ENCODE results near the gene PRKRIP1. TPM values are rescaled to one million over a fixed set of nuclear protein-coding genes. Genes with fewer than 3 reads are reported as not detected.
"Not testable (repeated sequence)": the region's sequence is repeated elsewhere in the genome, so short reads cannot be mapped to it uniquely, and the experiment has no call there.

PRKRIP1 gene, protein sequence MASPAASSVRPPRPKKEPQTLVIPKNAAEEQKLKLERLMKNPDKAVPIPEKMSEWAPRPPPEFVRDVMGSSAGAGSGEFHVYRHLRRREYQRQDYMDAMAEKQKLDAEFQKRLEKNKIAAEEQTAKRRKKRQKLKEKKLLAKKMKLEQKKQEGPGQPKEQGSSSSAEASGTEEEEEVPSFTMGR
- total RNA-seq: 47.7 TPM
- polyA plus RNA-seq: 10 to 100 TPM; 12.3 to 15.5 (median 14.8) TPM

DNA sequence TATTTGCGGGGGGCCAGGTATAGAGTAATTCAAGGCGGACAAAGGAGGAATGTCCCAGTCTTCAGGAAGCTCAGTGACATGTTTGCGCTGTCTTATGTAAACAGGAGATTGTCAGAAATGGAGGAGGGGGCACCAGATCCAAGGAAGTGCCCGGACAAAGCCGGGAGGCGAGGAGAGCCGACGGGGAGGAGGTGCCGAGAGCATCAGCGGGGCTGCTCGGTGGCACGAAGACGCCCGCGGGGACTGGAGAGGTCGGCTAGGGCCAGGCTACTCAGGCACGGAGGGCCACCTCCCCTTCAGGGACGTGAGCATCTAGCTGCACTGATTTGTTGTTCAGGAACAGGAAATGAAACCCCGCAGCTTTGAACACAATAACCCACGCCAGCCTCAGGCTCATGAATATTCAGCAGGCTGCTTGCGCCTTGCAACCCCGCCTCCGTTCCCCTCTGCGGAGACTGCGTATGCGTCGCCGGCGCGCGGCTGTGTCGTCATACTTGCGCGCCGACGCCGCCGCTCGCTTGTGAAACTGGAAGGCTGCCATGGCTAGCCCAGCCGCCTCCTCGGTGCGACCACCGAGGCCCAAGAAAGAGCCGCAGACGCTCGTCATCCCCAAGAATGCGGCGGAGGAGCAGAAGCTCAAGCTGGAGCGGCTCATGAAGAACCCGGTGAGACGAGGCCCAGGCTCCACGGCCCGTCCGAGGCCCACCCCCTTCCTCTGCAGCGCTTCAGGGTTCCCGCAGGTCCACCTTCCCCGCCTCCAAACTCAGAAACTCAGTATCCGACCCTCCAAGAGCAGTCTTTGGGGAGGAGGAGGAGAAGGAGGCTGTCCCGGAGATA lies at the start of gene PRKRIP1:
Gene PRKRIP1 (plus strand): TSS at position 491 of the 837 bp plus-strand sequence. CDS start 49 bp downstream, at position 540.
- H3K36me3 Mint-ChIP-seq: peaks cover 10% of the 10 kb centered on the region
- peak within 1 kb of the TSS; percentile 85 for H3K27ac ChIP-seq (ENCODE audit: insufficient read depth, low read length, poor library complexity, severe bottlenecking)
- H3K4me1 ChIP-seq (ENCODE audit: control insufficient read depth, insufficient read depth, low read length, poor library complexity, severe bottlenecking): peaks cover 18% of the 10 kb centered on the region
- peak within 1 kb of the TSS; percentile 94 to 98 (median 96) for H3K27ac Mint-ChIP-seq
- peak; percentile 88 to 97 (median 91) for DNase-seq
- ATAC-seq (ENCODE audit: low read depth in 2 of 2): peak; percentile 97 to 98
- H3K4me1 Mint-ChIP-seq: peaks cover 9 to 29% (median 17%) of the 10 kb centered on the region in 4 donors
- H3K27me3 ChIP-seq (ENCODE audit: control insufficient read depth, insufficient read depth, low read length): no peaks in the 10 kb centered on the region
- no peaks in the 10 kb centered on the region for H3K9me3 ChIP-seq (ENCODE audit: control insufficient read depth in 2 of 2, low read length in 2 of 2)
- H3K4me3 Mint-ChIP-seq: peak within 1 kb of the TSS; percentile 91 to 99 (median 98)
- no peaks in the 10 kb centered on the region for H3K27me3 Mint-ChIP-seq
- H3K4me3 ChIP-seq (ENCODE audit: low read depth, low read length): peak within 1 kb of the TSS; percentile 97
- no peaks in the 10 kb centered on the region for H3K9me3 Mint-ChIP-seq
- peaks cover 22% of the 10 kb centered on the region for H3K36me3 ChIP-seq (ENCODE audit: control insufficient read depth, insufficient read depth, low read length)

DNA sequence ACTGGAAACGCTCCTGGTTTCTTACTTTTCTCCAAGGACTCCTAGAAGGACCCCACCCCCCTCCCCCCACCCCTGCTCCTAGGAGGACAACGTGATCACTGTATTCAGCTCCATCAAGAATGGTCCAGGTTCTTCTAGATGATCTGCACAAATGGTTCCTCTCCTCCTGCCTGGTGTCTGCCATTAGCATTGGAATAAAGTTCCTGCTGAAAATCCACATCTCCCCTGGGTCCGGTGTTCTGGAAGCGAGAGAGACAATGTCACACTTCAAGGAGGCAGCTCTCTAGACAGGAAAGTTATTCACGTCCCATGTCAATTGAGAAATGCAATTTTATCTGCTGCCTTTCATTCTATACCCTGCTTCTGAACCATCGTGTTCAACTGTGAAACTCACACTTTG lies 49.2 kb upstream of the PRKRIP1 start:
- H3K4me3 Mint-ChIP-seq; H3K4me3 ChIP-seq (ENCODE audit: low read depth, low read length); H3K9me3 ChIP-seq (ENCODE audit: control insufficient read depth in 2 of 2, low read length in 2 of 2); ATAC-seq (ENCODE audit: low read depth in 2 of 2); H3K27me3 ChIP-seq (ENCODE audit: control insufficient read depth, insufficient read depth, low read length); DNase-seq; H3K36me3 Mint-ChIP-seq; H3K36me3 ChIP-seq (ENCODE audit: control insufficient read depth, insufficient read depth, low read length); H3K4me1 Mint-ChIP-seq; H3K4me1 ChIP-seq (ENCODE audit: control insufficient read depth, insufficient read depth, low read length, poor library complexity, severe bottlenecking); H3K27ac ChIP-seq (ENCODE audit: insufficient read depth, low read length, poor library complexity, severe bottlenecking); H3K27ac Mint-ChIP-seq; H3K27me3 Mint-ChIP-seq; H3K9me3 Mint-ChIP-seq: not testable (repeated sequence)

DNA sequence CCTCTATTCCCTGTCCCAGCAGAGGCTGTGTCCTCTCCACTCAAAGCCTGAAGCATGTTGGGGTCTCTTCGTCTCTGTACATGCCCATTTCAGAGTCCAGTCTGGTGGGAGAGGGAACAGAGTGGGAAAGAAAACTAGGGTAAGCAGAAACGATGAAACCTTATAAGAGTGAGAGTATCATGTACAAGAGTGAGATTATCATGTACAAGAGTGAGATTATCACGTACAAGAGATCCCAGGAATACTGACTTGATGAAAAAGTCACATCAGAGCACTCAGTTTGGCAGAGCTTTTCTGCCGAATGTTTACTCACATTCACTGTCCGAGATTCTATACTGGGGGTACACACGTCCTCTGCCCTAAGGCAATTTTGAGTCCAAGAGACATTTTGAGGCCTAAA lies 39.8 kb upstream of the PRKRIP1 start, which contains the start of gene SPDYE6:
Gene SPDYE6 (minus strand): TSS at position 101 of the 400 bp plus-strand sequence. CDS start 421 bp downstream, outside the sequence.
- not testable (repeated sequence) for H3K27me3 Mint-ChIP-seq; H3K9me3 ChIP-seq (ENCODE audit: control insufficient read depth in 2 of 2, low read length in 2 of 2); H3K36me3 Mint-ChIP-seq; H3K27ac Mint-ChIP-seq; H3K27ac ChIP-seq (ENCODE audit: insufficient read depth, low read length, poor library complexity, severe bottlenecking); H3K36me3 ChIP-seq (ENCODE audit: control insufficient read depth, insufficient read depth, low read length); H3K4me3 ChIP-seq (ENCODE audit: low read depth, low read length); DNase-seq; H3K27me3 ChIP-seq (ENCODE audit: control insufficient read depth, insufficient read depth, low read length); ATAC-seq (ENCODE audit: low read depth in 2 of 2); H3K4me1 ChIP-seq (ENCODE audit: control insufficient read depth, insufficient read depth, low read length, poor library complexity, severe bottlenecking); H3K4me1 Mint-ChIP-seq; H3K9me3 Mint-ChIP-seq; H3K4me3 Mint-ChIP-seq

DNA sequence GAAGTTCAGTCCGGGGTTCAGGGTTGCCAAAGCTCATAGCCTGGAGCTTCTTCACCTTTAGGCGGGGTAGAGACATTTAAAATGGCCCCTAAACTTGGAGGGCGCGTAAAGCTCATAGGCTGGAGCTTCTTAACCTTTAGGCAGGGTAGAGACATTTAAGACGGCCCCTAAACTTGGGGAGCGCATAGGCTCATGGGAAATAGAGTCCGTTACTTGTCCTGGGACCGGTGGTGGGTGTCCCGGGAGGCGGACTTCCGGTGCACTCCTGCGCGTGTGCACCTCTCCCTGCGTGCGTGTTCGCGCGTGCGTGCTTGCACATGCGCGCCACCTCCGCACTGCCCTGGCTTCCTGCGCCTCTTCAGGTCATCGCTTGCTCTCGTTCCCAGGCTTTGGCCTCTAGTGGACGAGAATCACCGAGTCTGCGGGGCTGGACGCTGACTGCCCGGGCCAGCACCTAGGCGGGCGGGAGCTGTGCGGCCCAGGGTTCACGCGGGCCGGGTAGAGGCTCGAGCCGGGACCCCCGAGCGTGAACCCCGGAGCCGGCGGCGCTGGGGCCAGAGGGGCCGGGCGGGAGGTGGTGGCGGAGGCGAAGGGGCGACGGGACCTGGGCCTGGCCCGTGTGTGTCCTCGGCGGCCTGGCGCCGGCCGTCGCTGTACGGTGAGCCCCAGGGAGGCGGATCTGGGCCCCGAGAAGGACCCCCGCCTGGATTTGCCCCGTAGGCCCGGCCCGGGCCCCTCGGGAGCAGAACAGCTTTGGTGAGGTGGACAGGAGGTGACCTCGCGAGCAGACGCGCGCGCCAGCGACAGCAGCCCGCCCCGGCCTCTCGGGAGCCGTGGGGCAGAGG lies 32.4 kb upstream of the PRKRIP1 start:
- not testable (repeated sequence) for H3K36me3 Mint-ChIP-seq
- H3K4me3 Mint-ChIP-seq: peak overlapping the region; percentile 92 to 97 (median 94)
- peak; percentile 100 for ATAC-seq (ENCODE audit: low read depth in 2 of 2)

DNA sequence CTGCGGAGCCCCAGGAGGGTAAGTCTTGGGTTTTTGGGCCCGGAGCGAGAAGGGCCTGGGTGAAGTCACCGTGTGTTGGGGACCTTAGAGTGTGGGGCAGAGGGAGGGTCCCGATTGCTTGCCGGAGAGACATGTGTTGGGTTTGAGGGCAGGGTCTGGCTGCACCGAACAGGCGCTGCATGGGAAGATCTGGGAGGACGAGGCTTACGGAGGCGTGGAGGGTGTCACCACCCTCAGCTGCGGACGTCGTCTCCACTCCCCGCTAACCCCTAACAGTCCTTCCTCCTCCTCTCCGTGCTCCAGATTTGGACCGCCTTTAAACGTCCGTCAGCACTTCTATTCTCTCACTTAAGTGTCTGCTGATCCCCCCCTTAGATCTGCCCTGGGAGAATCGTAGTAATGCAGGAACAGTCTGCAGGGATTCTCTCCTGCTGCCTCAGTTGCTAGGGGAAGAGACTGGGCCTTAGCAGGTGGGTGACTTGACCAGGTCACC lies 31.7 kb upstream of the PRKRIP1 start:
- peak overlapping the region; percentile 90 to 97 (median 92) for H3K4me3 Mint-ChIP-seq

More for the DNA sequence above, 32.4 kb upstream of the PRKRIP1 start:
- H3K9me3 ChIP-seq (ENCODE audit: control insufficient read depth in 2 of 2, low read length in 2 of 2); H3K4me1 ChIP-seq (ENCODE audit: control insufficient read depth, insufficient read depth, low read length, poor library complexity, severe bottlenecking); H3K27me3 Mint-ChIP-seq; H3K9me3 Mint-ChIP-seq; H3K27me3 ChIP-seq (ENCODE audit: control insufficient read depth, insufficient read depth, low read length); H3K36me3 ChIP-seq (ENCODE audit: control insufficient read depth, insufficient read depth, low read length): not testable (repeated sequence)
- H3K27ac ChIP-seq (ENCODE audit: insufficient read depth, low read length, poor library complexity, severe bottlenecking): peak overlapping the region; percentile 76
- Mint-ChIP-seq H3K4me1 (peaks cover 2 to 32% (median 9%) of the 10 kb centered on the region in 4 donors), H3K27ac (peak overlapping the region; percentile 52 to 93 (median 91))
- peak overlapping the region; percentile 55 for H3K4me3 ChIP-seq (ENCODE audit: low read depth, low read length)
- peak; percentile 92 to 99 (median 95) for DNase-seq

DNA sequence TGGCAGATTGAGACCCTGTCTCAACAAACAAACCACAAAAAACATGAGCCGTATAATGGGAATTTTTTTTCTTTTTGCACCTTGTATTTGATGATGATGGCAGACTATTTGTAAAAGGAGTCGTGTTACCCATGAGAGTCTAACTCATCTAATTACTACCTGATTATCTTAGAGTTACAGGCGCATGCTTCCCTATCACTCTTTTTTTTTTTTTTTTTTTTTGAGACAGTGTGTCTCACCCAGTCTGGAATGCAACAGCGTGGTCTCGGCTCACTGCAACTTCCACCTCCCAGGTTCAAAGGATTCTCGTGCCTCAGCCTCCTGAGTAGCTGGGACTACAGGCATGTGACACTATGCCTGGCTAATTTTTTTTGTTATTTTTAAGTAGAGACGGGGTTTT lies 30.8 kb upstream of the PRKRIP1 start:
- not testable (repeated sequence) for H3K27ac ChIP-seq (ENCODE audit: insufficient read depth, low read length, poor library complexity, severe bottlenecking)

More for the DNA sequence above, 31.7 kb upstream of the PRKRIP1 start:
- H3K4me1 ChIP-seq (ENCODE audit: control insufficient read depth, insufficient read depth, low read length, poor library complexity, severe bottlenecking); H3K9me3 ChIP-seq (ENCODE audit: control insufficient read depth in 2 of 2, low read length in 2 of 2); H3K36me3 Mint-ChIP-seq; DNase-seq; H3K27me3 ChIP-seq (ENCODE audit: control insufficient read depth, insufficient read depth, low read length); H3K9me3 Mint-ChIP-seq; H3K27me3 Mint-ChIP-seq; ATAC-seq (ENCODE audit: low read depth in 2 of 2); H3K36me3 ChIP-seq (ENCODE audit: control insufficient read depth, insufficient read depth, low read length): not testable (repeated sequence)
- Mint-ChIP-seq H3K27ac (peak overlapping the region; percentile 79 to 95 (median 83)), H3K4me1 (peaks cover 2 to 32% (median 9%) of the 10 kb centered on the region in 4 donors)
- Histone ChIP-seq H3K27ac (ENCODE audit: insufficient read depth, low read length, poor library complexity, severe bottlenecking) (peak overlapping the region; percentile 76), H3K4me3 (ENCODE audit: low read depth, low read length) (peak overlapping the region; percentile 41)

DNA sequence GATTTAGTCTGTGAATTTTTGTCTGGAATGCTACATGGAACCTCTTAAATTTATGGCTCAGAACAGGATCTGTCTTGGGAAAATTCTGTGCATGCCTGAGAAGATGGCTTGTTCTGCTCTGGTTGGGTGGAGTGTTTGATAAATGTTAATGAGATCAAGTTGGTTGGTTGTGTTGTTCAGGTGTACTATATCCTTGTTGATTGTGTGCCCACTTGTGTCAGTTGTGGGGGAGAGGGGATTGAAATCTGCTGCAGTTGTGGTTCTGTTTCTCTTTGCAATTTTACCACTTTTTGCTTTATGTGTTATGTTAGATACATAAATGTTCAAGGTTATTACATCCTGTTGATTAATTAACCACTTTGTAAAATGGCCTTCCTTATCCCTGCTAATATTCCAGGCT lies 26.1 kb upstream of the PRKRIP1 start:
- Mint-ChIP-seq H3K27ac (peak overlapping the region in 1 of 3 donors; percentile 60), H3K4me1 (peaks cover 0 to 40% (median 12%) of the 10 kb centered on the region in 4 donors), H3K36me3 (peaks cover 15% of the 10 kb centered on the region)
- not testable (repeated sequence) for DNase-seq; H3K36me3 ChIP-seq (ENCODE audit: control insufficient read depth, insufficient read depth, low read length); H3K27me3 ChIP-seq (ENCODE audit: control insufficient read depth, insufficient read depth, low read length); H3K27me3 Mint-ChIP-seq; H3K27ac ChIP-seq (ENCODE audit: insufficient read depth, low read length, poor library complexity, severe bottlenecking); H3K4me3 ChIP-seq (ENCODE audit: low read depth, low read length); H3K9me3 ChIP-seq (ENCODE audit: control insufficient read depth in 2 of 2, low read length in 2 of 2); H3K4me1 ChIP-seq (ENCODE audit: control insufficient read depth, insufficient read depth, low read length, poor library complexity, severe bottlenecking); H3K9me3 Mint-ChIP-seq; ATAC-seq (ENCODE audit: low read depth in 2 of 2); H3K4me3 Mint-ChIP-seq

More for the DNA sequence above, 30.8 kb upstream of the PRKRIP1 start:
- not testable (repeated sequence) for H3K27ac Mint-ChIP-seq; H3K9me3 Mint-ChIP-seq; H3K4me3 ChIP-seq (ENCODE audit: low read depth, low read length); H3K27me3 Mint-ChIP-seq; H3K9me3 ChIP-seq (ENCODE audit: control insufficient read depth in 2 of 2, low read length in 2 of 2); ATAC-seq (ENCODE audit: low read depth in 2 of 2); H3K4me1 ChIP-seq (ENCODE audit: control insufficient read depth, insufficient read depth, low read length, poor library complexity, severe bottlenecking); H3K27me3 ChIP-seq (ENCODE audit: control insufficient read depth, insufficient read depth, low read length); H3K36me3 ChIP-seq (ENCODE audit: control insufficient read depth, insufficient read depth, low read length); DNase-seq
- Mint-ChIP-seq H3K4me3 (peak overlapping the region in 3 of 4 donors; percentile 54 to 56 (median 56)), H3K4me1 (peaks cover 4 to 37% (median 12%) of the 10 kb centered on the region in 4 donors), H3K36me3 (peaks cover 12% of the 10 kb centered on the region)
